Trophoblast cell (in vitro differentiated cells and primary cell): ENCODE measurements around the gene DDIT3.
"Not testable (repeated sequence)": the region's sequence is repeated elsewhere in the genome, so short reads cannot be mapped to it uniquely, and the experiment has no call there.

Source experiments
- DNase-seq, 2 donors: peaks; one replicate each; pipeline ENCODE4 v3.0.0-alpha.2; 2016
- H2AFZ ChIP-seq: 2 replicates; pipeline ENCODE4 v1.6.1; 2013; ENCODE audit warnings: low read length, moderate library complexity, mild to moderate bottlenecking; ENCODE audit not compliant: insufficient read depth, poor library complexity
- H2AK5ac ChIP-seq: 2 replicates; pipeline ENCODE4 v1.6.1; 2013; ENCODE audit warnings: mild to moderate bottlenecking, low read length
- H2BK120ac ChIP-seq: 2 replicates; pipeline ENCODE4 v1.6.1; 2013; ENCODE audit warnings: low read length, mild to moderate bottlenecking, moderate library complexity; ENCODE audit not compliant: insufficient read depth, poor library complexity
- H2BK12ac ChIP-seq: 2 replicates; pipeline ENCODE4 v1.6.1; 2013; ENCODE audit warnings: mild to moderate bottlenecking, low read length, moderate library complexity
- H2BK5ac ChIP-seq: 2 replicates; pipeline ENCODE4 v1.6.1; 2013; ENCODE audit warnings: low read length, low read depth, moderate library complexity, mild to moderate bottlenecking; ENCODE audit not compliant: poor library complexity
- H3K14ac ChIP-seq: 2 replicates; pipeline ENCODE4 v1.6.1; 2013; ENCODE audit warnings: mild to moderate bottlenecking, low read length
- H3K18ac ChIP-seq: 2 replicates; pipeline ENCODE4 v1.6.1; 2013; ENCODE audit warnings: mild to moderate bottlenecking, low read length
- H3K23ac ChIP-seq: 2 replicates; pipeline ENCODE4 v1.6.1; 2013; ENCODE audit warnings: low read length
- H3K27ac ChIP-seq: 2 replicates; pipeline ENCODE4 v1.5.1; 2013; ENCODE audit warnings: low read depth, mild to moderate bottlenecking, inconsistent platforms, low read length, moderate library complexity
- H3K27me3 ChIP-seq: 2 replicates; pipeline ENCODE4 v1.6.1; 2013; ENCODE audit warnings: inconsistent platforms, mild to moderate bottlenecking, low read length, moderate library complexity; ENCODE audit not compliant: insufficient read depth
- H3K36me3 ChIP-seq, 2 experiments: 1 replicate in 1 of 2; 2 replicates in 1 of 2; pipeline ENCODE4 v1.6.1; 2013; ENCODE audit warnings: low read length in 2 of 2, mild to moderate bottlenecking in 2 of 2, moderate library complexity in 1 of 2; ENCODE audit not compliant: insufficient read depth in 2 of 2, control insufficient read depth in 1 of 2
- H3K4ac ChIP-seq: 2 replicates; pipeline ENCODE4 v1.6.1; 2013; ENCODE audit warnings: low read depth, mild to moderate bottlenecking, low read length, moderate library complexity
- H3K4me1 ChIP-seq, 2 experiments: 1 replicate in 1 of 2; 2 replicates in 1 of 2; pipeline ENCODE4 v1.6.1; 2013; ENCODE audit warnings: low read length in 2 of 2, mild to moderate bottlenecking in 2 of 2, moderate library complexity in 1 of 2; ENCODE audit not compliant: insufficient read depth in 2 of 2, control insufficient read depth in 1 of 2
- H3K4me2 ChIP-seq: 2 replicates; pipeline ENCODE4 v1.6.1; 2013; ENCODE audit warnings: inconsistent platforms, mild to moderate bottlenecking, low read length, moderate library complexity
- H3K4me3 ChIP-seq: 2 replicates; pipeline ENCODE4 v1.5.1; 2013; ENCODE audit warnings: mild to moderate bottlenecking, low read depth, low read length, inconsistent platforms
- H3K79me1 ChIP-seq: one replicate; pipeline ENCODE4 v1.6.1; 2013; ENCODE audit warnings: low read length
- H3K79me2 ChIP-seq: 2 replicates; pipeline ENCODE4 v1.6.1; 2013; ENCODE audit warnings: low read length, mild to moderate bottlenecking; ENCODE audit not compliant: control insufficient read depth, insufficient read depth, poor library complexity
- H3K9ac ChIP-seq: 2 replicates; pipeline ENCODE4 v1.6.1; 2013; ENCODE audit warnings: mild to moderate bottlenecking, low read length
- H3K9me3 ChIP-seq: 2 replicates; pipeline ENCODE4 v1.6.1; 2013; ENCODE audit warnings: low read depth, mild to moderate bottlenecking, control low read depth, inconsistent platforms, low read length; ENCODE audit not compliant: insufficient read depth
- H4K12ac ChIP-seq: 2 replicates; pipeline ENCODE4 v1.6.1; 2013; ENCODE audit warnings: low read depth, mild to moderate bottlenecking, low read length, moderate library complexity
- H4K8ac ChIP-seq: 2 replicates; pipeline ENCODE4 v1.6.1; 2013; ENCODE audit warnings: low read depth, mild to moderate bottlenecking, low read length, moderate library complexity
- H4K91ac ChIP-seq: one replicate; pipeline ENCODE4 v1.6.1; 2013; ENCODE audit warnings: low read depth, mild to moderate bottlenecking, low read length, moderate library complexity
- WGBS: extraction: QIAGEN DNeasy Blood & Tissue Kit; methylation state at CpG from one replicate; pipeline ENCODE4 v1.1.7; 2013; ENCODE audit warnings: missing lambda C conversion rate; ENCODE audit not compliant: insufficient read length, insufficient coverage; ENCODE audit errors: extremely low coverage; 5-methylcytosine and 5-hydroxymethylcytosine counted together

The DDIT3 gene

GRCh38 chr12:57495051-57495701, 25.1 kb downstream of the DDIT3 start:
- H2BK120ac ChIP-seq, H3K4me2 ChIP-seq, H3K4me1 ChIP-seq, DNase-seq, H3K4ac ChIP-seq, H4K12ac ChIP-seq, H2AK5ac ChIP-seq, H3K4me3 ChIP-seq, H3K14ac ChIP-seq, H2AFZ ChIP-seq, H3K9me3 ChIP-seq, H4K8ac ChIP-seq, H3K79me1 ChIP-seq, H3K18ac ChIP-seq, H4K91ac ChIP-seq, H3K79me2 ChIP-seq, H3K27ac ChIP-seq, H3K9ac ChIP-seq, H3K27me3 ChIP-seq, H2BK5ac ChIP-seq, H3K23ac ChIP-seq, H2BK12ac ChIP-seq: not testable (repeated sequence)
- H3K36me3 ChIP-seq, result peaks cover 46 to 61% of the 10 kb centered on the region in 2 experiments
- WGBS, result no CpG with 5 or more reads among the region's 48 CpGs

GRCh38 chr12:57491393-57492280, 28.7 kb downstream of the DDIT3 start:
- Histone ChIP-seq H3K4ac (no peak overlapping the region), H3K9me3 (no peaks in the 10 kb centered on the region), H3K14ac (no peak overlapping the region), H3K4me3 (no peak overlapping the region), H3K79me2 (peaks cover 8% of the 10 kb centered on the region), H3K23ac (no peak overlapping the region), H3K4me1 (peaks cover 3 to 7% of the 10 kb centered on the region in 2 experiments), H3K27ac (no peak overlapping the region), H4K8ac (no peak overlapping the region), H3K27me3 (no peaks in the 10 kb centered on the region), H3K9ac (no peak overlapping the region), H3K36me3 (peaks cover 40 to 48% of the 10 kb centered on the region in 2 experiments), H2BK12ac (no peak overlapping the region), H3K18ac (no peak overlapping the region), H2BK120ac (no peak overlapping the region), H4K91ac (no peak overlapping the region), H2AK5ac (no peak overlapping the region), H2BK5ac (no peak overlapping the region), H2AFZ (no peak overlapping the region), H3K79me1 (peaks cover 3% of the 10 kb centered on the region), H4K12ac (no peak overlapping the region), H3K4me2 (no peak overlapping the region)
- no CpG with 5 or more reads among the region's 15 CpGs for WGBS
- no peak for DNase-seq

GRCh38 chr12:57490126-57490525, 30.2 kb downstream of the DDIT3 start:
- H2AK5ac ChIP-seq, result no peak overlapping the region
- no peak overlapping the region for H4K91ac ChIP-seq
- H3K36me3 ChIP-seq, result peaks cover 28 to 37% of the 10 kb centered on the region in 2 experiments
- H3K27ac ChIP-seq, result no peak overlapping the region
- no peak overlapping the region for H4K12ac ChIP-seq
- DNase-seq, result no peak
- H3K23ac ChIP-seq, result no peak overlapping the region
- no peaks in the 10 kb centered on the region for H3K9me3 ChIP-seq
- H3K4me2 ChIP-seq, result no peak overlapping the region
- H3K4me1 ChIP-seq, result peaks cover 3 to 7% of the 10 kb centered on the region in 2 experiments
- H3K27me3 ChIP-seq, result no peaks in the 10 kb centered on the region
- H2AFZ ChIP-seq, result no peak overlapping the region
- H3K79me1 ChIP-seq, result peaks cover 3% of the 10 kb centered on the region
- no peak overlapping the region for H4K8ac ChIP-seq
- H3K9ac ChIP-seq, result no peak overlapping the region
- WGBS, result no CpG with 5 or more reads among the region's 4 CpGs
- H3K4me3 ChIP-seq, result no peak overlapping the region
- H3K18ac ChIP-seq, result no peak overlapping the region
- no peak overlapping the region for H3K14ac ChIP-seq
- H3K4ac ChIP-seq, result no peak overlapping the region
- H2BK120ac ChIP-seq, result no peak overlapping the region
- H2BK5ac ChIP-seq, result no peak overlapping the region
- H2BK12ac ChIP-seq, result no peak overlapping the region
- peaks cover 8% of the 10 kb centered on the region for H3K79me2 ChIP-seq

- no peak overlapping the region for H4K8ac ChIP-seq
- no peak for DNase-seq
- H3K4me1 ChIP-seq, result peaks cover 3 to 7% of the 10 kb centered on the region in 2 experiments
- no peak overlapping the region for H3K23ac ChIP-seq
- peaks cover 24 to 33% of the 10 kb centered on the region in 2 experiments for H3K36me3 ChIP-seq
- peak overlapping the region; percentile 2 for H2BK12ac ChIP-seq
- H3K14ac ChIP-seq, result no peak overlapping the region
- WGBS, result no CpG with 5 or more reads among the region's 5 CpGs
- peak overlapping the region; percentile 66 for H3K9ac ChIP-seq
- peaks cover 3% of the 10 kb centered on the region for H3K79me1 ChIP-seq
- H2BK120ac ChIP-seq, result no peak overlapping the region
- no peak overlapping the region for H2BK5ac ChIP-seq
- H3K4me2 ChIP-seq, result peak overlapping the region; percentile 90
- H3K27me3 ChIP-seq, result no peaks in the 10 kb centered on the region
- H3K9me3 ChIP-seq, result no peaks in the 10 kb centered on the region
- no peak overlapping the region for H3K27ac ChIP-seq
- H3K4me3 ChIP-seq, result no peak overlapping the region
- no peak overlapping the region for H2AFZ ChIP-seq
- no peak overlapping the region for H4K12ac ChIP-seq
- peak overlapping the region; percentile 88 for H3K4ac ChIP-seq
- peaks cover 8% of the 10 kb centered on the region for H3K79me2 ChIP-seq
- peak overlapping the region; percentile 64 for H3K18ac ChIP-seq
- H2AK5ac ChIP-seq, result peak overlapping the region; percentile 12
- H4K91ac ChIP-seq, result no peak overlapping the region
Observed at GRCh38 chr12:57489157-57489641, 31.1 kb downstream of the DDIT3 start.
